Activated CD8-positive, alpha-beta T cell treated with anti-CD3 and anti-CD28 coated beads for 36 hours (primary cell): Measurements from ENCODE around the gene EFNA5. TPM values are rescaled to one million over a fixed set of nuclear protein-coding genes. Genes with fewer than 3 reads are reported as not detected.

Experiments used
- ATAC-seq: fragments of 200-7000 bp; cut with Tn5 transposase; one replicate; pipeline ENCODE4 v1.10.0; 2021; ENCODE audit warnings: mild to moderate bottlenecking, moderate library complexity
- CTCF ChIA-PET: fragments of 350-600 bp; sonication (Branson Sonifier 250); formaldehyde crosslinking; loops from one replicate; lab custom pipeline; 2021; ENCODE audit warnings: antibody characterized with exemption; lab: Charles Lee
- POLR2A ChIA-PET: fragments of 350-600 bp; sonication (Branson Sonifier 250); formaldehyde crosslinking; loops from one replicate; lab custom pipeline; 2021; ENCODE audit warnings: antibody characterized with exemption; lab: Charles Lee
- DNase-seq: peaks from one replicate; pipeline ENCODE4 v3.0.0-alpha.2; 2020
- H3K27ac Mint-ChIP-seq: one replicate; pipeline ENCODE4 v1.8.0; 2021; ENCODE audit warnings: mild to moderate bottlenecking, mixed read lengths
- H3K27me3 Mint-ChIP-seq: one replicate; pipeline ENCODE4 v1.8.0; 2021; ENCODE audit warnings: mixed read lengths
- H3K36me3 Mint-ChIP-seq: one replicate; pipeline ENCODE4 v1.8.0; 2021; ENCODE audit warnings: low read depth, mixed read lengths
- H3K4me1 Mint-ChIP-seq: one replicate; pipeline ENCODE4 v1.8.0; 2021; ENCODE audit warnings: low read depth, mixed read lengths
- H3K4me3 Mint-ChIP-seq: one replicate; pipeline ENCODE4 v1.8.0; 2021; ENCODE audit warnings: mild to moderate bottlenecking, moderate library complexity, mixed read lengths
- H3K9me3 Mint-ChIP-seq: one replicate; pipeline ENCODE4 v1.8.0; 2021; ENCODE audit warnings: mixed read lengths
- intact Hi-C: fragments of 100-400 bp; cut with micrococcal nuclease; formaldehyde crosslinking; loops from one replicate; pipeline ENCODE4 v1.10.0; 2022
- total RNA-seq, 2 experiments: library from RNA; stranded (reverse); gene quantifications; one replicate each; pipeline ENCODE4 v1.2.3, GENCODE V29; 2021
- TF ChIP-seq, protein P1 (sequence below): fragments of 200-600 bp; IDR thresholded peaks from one replicate; pipeline ENCODE4 v1.8.0; 2022; ENCODE audit warnings: antibody characterized with exemption, mild to moderate bottlenecking

Gene EFNA5
- total RNA-seq, 2 experiments from 2014 or later: not detected

DNA sequence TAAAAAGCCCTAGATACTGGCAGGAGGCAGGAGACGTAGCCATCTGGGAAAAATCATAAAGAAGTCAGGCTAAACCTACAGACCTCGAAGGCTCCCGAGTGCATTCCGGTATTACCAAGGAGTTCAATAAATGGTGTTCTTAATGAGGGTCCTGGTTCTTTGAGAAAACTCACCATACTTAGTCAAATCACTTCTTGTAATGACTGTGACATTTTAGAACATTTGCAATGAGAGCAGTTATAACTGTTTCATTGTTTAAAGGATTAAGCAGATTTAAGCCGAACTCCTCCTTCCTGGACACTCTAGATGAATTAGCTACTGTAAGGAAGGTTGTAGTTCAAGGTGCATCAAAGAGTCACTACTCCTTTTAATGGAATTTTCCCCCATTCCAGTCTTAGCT is 67.8 kb downstream of the EFNA5 start:
- Mint-ChIP-seq H3K4me1 (no peaks in the 10 kb centered on the region), H3K27ac (no peak overlapping the region), H3K36me3 (no peaks in the 10 kb centered on the region), H3K9me3 (no peaks in the 10 kb centered on the region), H3K27me3 (peaks cover 17% of the 10 kb centered on the region), H3K4me3 (no peak overlapping the region)
- no peak for ATAC-seq
- CTCF ChIA-PET: interaction anchor here (2.2 kb wide), 1 partner anchor 31 kb away, joined by 11 read pairs; no protein-coding TSS in a partner anchor
- intact Hi-C loops: no loop called here
- no peak for DNase-seq
- TF ChIP-seq, protein P1, sequence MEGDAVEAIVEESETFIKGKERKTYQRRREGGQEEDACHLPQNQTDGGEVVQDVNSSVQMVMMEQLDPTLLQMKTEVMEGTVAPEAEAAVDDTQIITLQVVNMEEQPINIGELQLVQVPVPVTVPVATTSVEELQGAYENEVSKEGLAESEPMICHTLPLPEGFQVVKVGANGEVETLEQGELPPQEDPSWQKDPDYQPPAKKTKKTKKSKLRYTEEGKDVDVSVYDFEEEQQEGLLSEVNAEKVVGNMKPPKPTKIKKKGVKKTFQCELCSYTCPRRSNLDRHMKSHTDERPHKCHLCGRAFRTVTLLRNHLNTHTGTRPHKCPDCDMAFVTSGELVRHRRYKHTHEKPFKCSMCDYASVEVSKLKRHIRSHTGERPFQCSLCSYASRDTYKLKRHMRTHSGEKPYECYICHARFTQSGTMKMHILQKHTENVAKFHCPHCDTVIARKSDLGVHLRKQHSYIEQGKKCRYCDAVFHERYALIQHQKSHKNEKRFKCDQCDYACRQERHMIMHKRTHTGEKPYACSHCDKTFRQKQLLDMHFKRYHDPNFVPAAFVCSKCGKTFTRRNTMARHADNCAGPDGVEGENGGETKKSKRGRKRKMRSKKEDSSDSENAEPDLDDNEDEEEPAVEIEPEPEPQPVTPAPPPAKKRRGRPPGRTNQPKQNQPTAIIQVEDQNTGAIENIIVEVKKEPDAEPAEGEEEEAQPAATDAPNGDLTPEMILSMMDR: no peak
- POLR2A ChIA-PET: no interaction called here

DNA sequence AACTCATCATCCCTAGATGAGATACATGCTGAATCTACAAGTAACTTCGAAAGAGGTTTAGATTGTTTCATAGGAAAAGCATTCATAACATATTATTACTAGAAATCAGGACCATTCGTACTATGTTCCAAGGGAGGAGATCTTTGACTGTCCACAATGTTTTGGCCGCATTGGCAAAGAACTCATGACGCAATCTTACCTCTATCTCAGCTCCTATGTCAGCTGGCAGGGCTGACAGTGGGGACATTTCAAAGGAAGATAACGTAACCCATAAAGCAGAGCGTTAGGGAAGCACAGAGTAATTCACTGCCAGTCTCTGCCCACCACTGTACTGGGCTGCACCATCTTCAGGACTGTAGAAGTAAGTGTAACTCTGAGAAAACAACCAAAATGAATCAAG is 69.7 kb downstream of the EFNA5 start:
- ATAC-seq: no peak
- H3K36me3 Mint-ChIP-seq: no peaks in the 10 kb centered on the region
- ChIA-PET CTCF (no interaction called here), POLR2A (no interaction called here)
- H3K27ac Mint-ChIP-seq: no peak overlapping the region
- H3K9me3 Mint-ChIP-seq: no peaks in the 10 kb centered on the region
- H3K4me3 Mint-ChIP-seq: no peak overlapping the region
- TF ChIP-seq, protein P1: no peak
- no peaks in the 10 kb centered on the region for H3K4me1 Mint-ChIP-seq
- peaks cover 16% of the 10 kb centered on the region for H3K27me3 Mint-ChIP-seq
- intact Hi-C loops: no loop called here
- DNase-seq: no peak

DNA sequence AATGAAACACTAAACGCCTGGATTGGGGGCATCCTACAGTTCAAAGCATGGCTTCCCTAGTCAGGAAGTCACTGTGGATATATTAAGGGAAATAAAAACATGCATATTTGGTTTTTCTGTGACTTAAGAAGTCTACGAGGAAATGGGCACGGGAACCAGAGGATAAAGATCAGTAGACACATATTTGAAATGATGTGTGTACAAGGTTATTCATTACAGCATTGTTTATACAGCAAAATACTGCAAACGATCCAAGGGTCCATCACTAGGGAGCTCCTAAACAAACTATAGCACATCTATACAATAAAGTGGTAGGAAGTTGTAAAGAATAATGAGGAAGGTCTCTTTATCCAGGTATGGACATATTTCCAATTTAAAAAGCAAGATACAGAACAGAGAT is 71.8 kb downstream of the EFNA5 start:
- Mint-ChIP-seq H3K4me3 (no peak overlapping the region), H3K36me3 (no peaks in the 10 kb centered on the region), H3K27ac (no peak overlapping the region), H3K9me3 (no peaks in the 10 kb centered on the region), H3K4me1 (no peaks in the 10 kb centered on the region), H3K27me3 (peaks cover 6% of the 10 kb centered on the region)
- POLR2A ChIA-PET: no interaction called here
- no peak for DNase-seq
- intact Hi-C loops: no loop called here
- TF ChIP-seq, protein P1: no peak
- CTCF ChIA-PET: interaction anchor here (1.4 kb wide), 1 partner anchor 27 kb away, joined by 3 read pairs; no protein-coding TSS in a partner anchor
- no peak for ATAC-seq

DNA sequence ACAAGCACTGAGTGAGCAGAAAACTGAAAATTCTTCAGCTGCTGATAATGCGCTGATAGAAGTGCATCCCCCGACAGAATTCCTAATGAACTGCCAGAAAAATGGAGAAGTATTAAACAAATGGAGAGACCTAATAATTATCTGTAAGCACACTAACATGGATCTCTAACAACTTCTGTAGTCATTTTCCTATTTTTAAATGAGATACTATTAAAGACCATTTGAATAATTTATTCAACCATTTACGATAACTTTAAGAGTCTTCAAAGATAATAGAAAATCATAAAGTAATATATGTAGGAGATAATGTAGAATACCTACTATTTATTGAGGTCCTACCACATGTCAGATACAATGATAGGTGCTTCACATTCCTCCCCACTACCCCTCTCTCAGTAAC is 72.9 kb downstream of the EFNA5 start:
- TF ChIP-seq, protein P1: no peak
- peaks cover 6% of the 10 kb centered on the region for H3K27me3 Mint-ChIP-seq
- no peaks in the 10 kb centered on the region for H3K36me3 Mint-ChIP-seq
- DNase-seq: no peak
- ChIA-PET POLR2A (no interaction called here), CTCF (no interaction called here)
- no peak for ATAC-seq
- no peak overlapping the region for H3K4me3 Mint-ChIP-seq
- no peaks in the 10 kb centered on the region for H3K9me3 Mint-ChIP-seq
- no peaks in the 10 kb centered on the region for H3K4me1 Mint-ChIP-seq
- intact Hi-C loops: no loop called here
- no peak overlapping the region for H3K27ac Mint-ChIP-seq

DNA sequence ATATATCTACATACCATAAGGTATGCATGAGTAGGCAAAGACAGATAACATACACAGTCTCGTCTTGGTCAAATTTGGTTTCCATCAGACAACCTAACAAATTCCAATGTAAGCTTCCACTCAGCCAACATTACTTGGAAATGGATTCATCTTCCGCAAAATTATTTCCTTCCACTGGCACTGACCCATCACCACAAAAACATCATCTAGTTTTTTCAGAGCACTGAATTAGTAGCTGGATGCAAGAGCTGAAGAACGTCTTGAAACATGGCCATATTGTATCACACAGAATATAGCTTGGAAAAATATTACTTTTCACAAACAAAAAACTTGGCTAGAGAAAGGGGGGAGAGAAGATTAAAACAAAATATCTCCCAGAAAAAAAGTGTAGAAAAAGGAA is 73.5 kb downstream of the EFNA5 start:
- Mint-ChIP-seq H3K27me3 (peaks cover 6% of the 10 kb centered on the region), H3K27ac (no peak overlapping the region), H3K9me3 (no peaks in the 10 kb centered on the region), H3K4me1 (no peaks in the 10 kb centered on the region), H3K4me3 (no peak overlapping the region), H3K36me3 (no peaks in the 10 kb centered on the region)
- ATAC-seq (no peak), DNase-seq (no peak)
- intact Hi-C loops: no loop called here
- ChIA-PET CTCF (no interaction called here), POLR2A (interaction anchor here (0.7 kb wide), 1 partner anchor 181 kb away, joined by 3 read pairs; no protein-coding TSS in a partner anchor)
- TF ChIP-seq, protein P1: no peak
